NOMO-1 treated with dmso at 0.1 percent for 144 hours (cell line): ENCODE measurements around the gene YJU2.
"Not testable (repeated sequence)": the region's sequence is repeated elsewhere in the genome, so short reads cannot be mapped to it uniquely, and the experiment has no call there.

ENCODE experiments used
- DNase-seq: peaks from one replicate; lab custom pipeline; 2025; ENCODE audit not compliant: unreplicated experiment; lab: John Stamatoyannopoulos, UW

The YJU2 gene

DNA sequence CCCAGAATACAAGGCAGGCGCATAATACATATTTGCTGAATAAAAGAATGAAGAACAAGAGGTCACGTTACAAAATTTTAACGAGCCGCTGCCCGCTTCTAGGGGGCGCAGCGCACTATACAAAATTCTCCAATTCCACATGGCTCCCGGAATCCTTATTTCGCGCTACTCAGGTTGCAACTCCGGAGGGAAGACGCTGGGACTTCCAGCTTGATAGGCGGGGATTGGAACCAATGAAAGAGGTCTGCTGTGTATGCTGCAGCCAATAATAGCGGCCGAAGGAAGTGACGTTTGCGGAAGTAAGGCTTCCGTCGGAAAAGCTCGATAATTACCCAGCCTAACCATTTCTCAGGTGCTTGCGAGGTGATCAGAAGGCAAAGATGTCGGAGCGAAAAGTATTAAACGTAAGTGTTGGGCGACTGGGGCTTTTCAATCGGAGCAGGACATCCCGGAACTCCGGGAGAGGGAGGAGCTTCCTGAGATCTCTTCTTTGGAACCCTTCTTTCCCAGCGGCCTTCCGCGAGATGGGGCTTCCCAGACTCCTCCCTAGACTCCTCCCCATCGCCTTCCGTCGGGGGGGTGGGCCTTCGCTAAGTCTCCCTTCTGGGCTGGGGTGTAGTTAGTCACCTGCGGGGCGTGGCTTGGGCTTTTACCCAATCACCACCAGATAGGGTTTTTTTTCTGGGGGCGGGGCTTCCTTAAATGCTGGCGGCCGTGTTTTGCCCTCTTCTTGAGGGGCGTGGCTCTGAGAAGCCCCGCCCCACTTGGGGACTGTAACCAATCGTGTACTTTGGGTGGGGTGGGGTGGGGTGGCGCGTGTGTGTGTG, at the start of gene YJU2:
Gene YJU2 (plus strand): TSS at position 314 of the 827 bp plus-strand sequence. CDS start 67 bp downstream, at position 381.
- DNase-seq, result peak; percentile 99

DNA sequence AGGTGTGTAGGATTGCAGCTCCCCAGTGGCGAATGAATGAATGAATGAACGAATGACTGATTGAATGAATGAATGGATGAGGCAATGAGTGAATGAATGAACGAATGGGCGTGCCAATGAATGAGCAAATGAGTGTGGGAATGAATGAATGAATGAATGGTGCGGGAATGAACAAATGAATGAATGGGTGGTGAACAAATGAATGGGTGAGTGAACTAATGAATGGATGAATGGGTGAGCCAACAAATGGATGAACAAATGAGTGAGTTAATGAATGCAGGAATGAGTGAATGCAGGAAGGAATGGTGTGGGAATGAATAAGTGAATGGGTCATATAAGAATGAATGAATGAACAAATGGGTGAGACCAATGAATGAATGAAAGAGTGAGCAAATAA, 49.7 kb upstream of the YJU2 start:
- DNase-seq, result no peak

DNA sequence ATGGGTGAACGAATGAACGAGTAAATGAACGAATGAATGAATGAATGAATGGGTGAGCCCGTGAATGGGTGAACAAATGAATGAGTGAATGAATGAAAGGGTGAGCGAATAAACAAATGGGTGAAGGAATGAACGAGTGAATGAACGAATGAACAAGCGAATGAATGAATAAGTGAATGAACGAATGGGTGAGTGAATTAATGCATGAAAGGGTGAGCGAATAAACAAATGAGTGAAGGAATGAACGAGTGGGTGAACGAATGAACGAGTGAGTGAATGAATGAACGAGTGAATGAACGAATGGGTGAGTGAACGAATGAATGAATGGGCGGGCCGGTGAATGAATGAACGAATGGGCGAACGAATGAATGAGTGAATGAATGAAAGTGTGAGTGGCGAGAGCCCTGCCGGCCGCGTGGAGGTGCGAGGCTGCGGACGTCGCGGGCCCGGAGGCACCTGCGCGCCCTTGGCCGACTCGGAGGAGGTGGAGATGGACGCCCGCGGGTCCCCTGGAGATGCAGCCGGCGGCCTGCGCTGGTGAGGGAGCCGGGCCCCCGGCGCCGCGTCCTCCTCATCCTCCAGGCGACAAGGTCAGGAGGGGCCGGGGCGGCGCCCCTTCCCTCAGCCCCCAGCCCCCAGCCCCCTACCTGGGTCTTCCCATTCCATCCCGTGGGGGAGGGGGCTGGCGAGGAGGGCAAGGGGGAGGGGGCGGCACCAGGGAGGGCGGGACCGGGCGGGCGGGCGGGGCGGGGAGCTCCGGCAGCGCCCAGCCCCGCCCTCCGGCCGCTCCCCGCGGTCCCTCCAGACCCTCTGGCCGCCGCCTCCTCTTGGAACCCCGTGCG, 49.0 kb upstream of the YJU2 start:
- no peak for DNase-seq

- DNase-seq, result no peak
Observed at GRCh38 chr19:4198467-4199126, 48.3 kb upstream of the YJU2 start.

GRCh38 chr19:4199699-4200293, 47.1 kb upstream of the YJU2 start:
- DNase-seq, result no peak

DNA sequence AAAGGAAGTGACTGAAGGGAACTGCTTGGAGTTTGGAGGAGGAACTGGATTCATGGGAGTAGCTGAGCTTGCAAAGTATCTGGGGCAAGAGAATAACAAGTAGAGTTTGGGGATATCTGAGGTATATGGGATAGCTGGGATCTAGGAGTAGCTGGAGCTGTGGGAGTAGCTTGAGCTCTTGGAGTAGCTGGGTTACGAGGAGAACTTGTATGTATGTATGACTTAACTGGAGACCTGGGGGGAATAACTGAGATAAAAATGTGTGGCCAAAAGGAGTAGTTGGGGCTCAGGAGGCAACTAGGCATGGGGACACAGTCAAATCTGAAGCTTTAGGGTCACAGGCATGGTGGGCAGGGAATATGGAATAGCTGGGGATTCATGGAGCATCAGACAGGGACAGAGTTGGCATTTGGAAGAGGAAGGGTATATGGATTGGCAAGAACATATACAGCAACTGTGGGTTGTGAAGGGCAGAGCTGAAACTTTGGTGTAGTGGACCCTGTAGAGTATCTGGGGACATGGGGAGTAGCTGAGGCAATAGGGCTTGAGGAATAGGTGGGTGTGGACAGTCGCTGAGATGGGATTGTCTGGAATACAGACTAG, 45.8 kb upstream of the YJU2 start:
- no peak for DNase-seq

GRCh38 chr19:4201798-4202197, 45.1 kb upstream of the YJU2 start:
- no peak for DNase-seq

GRCh38 chr19:4206818-4207484, 39.9 kb upstream of the YJU2 start:
- no peak for DNase-seq

GRCh38 chr19:4208385-4209094, 38.3 kb upstream of the YJU2 start:
- DNase-seq, result no peak

DNA sequence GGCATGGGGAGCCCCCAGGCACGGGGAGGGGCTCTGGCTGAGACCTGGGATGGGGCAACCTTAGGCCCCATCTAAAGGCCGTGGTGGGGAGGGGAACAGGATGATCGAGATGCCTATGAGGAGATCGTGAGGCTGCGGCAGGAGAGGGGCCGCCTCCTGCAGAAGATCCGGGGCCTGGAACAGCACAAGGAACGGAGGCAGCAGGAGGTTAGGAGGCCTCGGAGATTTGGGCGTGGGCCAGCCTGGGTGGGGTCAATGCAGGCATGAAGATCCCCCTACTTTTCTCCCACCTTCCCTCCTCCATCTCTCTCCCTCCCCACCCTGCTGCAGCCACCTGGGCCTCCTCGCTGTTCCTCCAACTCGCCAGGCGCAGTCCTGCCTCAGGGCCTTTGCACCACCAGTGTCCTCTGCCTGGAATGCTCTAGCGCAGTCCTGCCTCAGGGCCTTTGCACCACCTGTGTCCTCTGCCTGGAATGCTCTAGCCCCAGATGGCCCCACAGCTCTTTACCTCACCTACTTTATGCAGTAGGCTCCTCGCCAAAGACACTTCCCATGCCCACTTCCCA, 36.6 kb upstream of the YJU2 start:
- DNase-seq, result no peak

DNA sequence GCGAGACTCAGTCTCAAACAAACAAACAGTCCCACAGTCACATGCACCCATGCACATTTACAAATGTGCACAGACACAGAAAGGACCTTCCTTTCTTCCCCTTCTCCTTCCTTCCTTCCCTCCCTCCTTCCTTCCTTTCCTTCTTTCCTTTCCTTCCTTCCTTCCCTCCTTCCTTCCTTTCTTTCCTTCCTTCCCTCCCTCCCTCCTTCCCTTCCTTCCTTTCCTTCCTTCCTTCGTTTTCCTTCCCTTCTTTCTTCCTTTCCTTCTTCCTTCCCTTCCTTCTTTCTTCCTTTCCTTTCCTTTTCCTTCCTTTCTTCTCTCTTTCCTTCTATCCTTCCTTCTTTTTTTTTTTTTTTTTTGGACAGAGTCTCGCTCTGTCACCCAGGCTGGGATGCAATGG, 33.8 kb upstream of the YJU2 start:
- no peak for DNase-seq

DNA sequence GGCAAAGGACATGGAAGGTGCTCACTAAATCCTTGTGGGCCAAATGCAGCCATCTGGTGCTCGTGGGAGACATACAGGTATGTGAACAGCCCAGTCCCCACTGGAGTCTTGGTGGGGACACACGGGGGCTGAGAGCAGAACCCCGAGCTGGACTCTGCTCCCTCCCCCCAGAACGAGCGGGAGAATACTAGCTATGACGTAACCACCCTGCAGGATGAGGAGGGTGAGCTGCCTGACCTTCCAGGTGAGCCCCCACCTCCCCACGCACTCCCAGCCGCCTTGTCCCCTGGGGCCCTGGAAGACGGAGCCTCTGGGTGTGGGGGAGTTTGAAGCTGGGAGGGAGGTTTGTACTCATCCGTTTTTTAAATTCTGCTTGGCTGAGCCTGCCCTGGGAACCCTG, 31.1 kb upstream of the YJU2 start:
- no peak for DNase-seq

DNA sequence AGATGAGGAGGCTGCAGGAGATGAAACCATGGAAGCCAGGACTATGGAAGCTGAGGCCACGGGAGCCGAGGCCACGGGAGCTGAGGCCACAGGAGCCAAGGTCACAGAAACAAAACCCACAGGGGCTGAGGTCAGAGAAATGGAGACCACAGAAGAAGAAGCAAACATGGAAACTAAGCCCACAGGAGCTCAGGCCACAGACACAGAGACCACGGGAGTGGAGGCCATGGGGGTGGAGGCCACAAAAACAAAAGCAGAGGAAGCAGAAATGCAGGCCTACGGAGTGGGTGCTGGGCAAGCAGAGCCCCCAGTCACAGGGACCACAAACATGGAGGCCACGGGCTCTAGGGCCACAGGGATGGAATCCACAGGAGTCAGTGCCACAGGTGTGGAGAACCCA, 30.0 kb upstream of the YJU2 start:
- no peak for DNase-seq

DNA sequence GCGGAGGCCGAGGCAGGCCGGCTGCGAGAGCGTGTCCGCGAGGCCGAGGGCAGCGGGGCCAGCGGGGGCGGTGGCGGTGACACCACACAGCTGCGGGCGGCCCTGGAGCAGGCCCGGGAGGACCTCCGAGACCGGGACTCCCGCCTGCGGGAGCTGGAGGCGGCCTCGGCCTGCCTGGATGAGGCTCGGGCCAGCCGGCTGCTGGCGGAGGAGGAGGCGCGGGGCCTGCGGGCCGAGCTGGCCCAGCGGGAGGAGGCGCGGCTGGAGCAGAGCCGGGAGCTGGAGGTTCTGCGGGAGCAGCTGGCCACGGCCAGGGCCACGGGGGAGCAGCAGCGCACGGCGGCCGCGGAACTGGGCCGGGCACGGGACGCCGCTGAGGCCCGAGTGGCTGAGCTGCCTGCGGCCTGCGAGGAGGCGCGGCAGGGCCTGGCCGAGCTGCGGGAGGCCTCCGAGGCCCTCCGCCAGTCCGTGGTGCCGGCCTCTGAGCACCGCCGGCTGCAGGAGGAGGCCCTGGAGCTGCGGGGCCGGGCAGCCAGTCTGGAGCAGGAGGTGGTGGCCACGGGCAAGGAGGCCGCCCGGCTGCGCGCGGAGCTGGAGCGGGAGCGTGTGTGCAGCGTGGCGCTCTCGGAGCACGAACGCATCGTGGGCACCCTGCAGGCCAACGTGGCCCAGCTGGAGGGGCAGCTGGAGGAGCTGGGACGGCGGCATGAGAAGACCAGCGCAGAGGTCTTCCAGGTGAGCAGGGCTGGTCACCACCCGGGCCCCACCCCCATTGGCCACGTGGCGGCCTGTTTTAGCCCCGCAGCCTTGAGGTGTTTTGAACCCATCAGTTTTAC, 29.2 kb upstream of the YJU2 start:
- no peak for DNase-seq

DNA sequence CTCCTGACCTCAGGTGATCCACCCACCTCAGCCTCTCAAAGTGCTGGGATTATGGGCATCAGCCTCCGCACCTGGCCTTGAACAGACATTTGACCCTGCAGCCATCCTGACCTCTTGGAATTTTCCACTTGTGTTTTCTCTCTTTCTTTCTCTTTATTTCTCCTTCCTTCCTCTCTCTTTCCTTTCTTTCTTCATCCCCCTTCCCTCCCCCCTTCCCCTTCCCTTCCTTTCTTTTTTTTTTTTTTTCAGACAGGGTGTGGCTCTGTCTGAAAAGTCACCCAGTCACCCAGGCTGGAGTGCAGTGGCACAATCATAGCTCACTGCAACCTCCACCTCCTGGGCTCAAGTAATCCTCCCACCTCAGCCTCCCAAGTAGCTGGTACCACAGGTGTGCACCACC, 28.4 kb upstream of the YJU2 start:
- DNase-seq, result not testable (repeated sequence)

DNA sequence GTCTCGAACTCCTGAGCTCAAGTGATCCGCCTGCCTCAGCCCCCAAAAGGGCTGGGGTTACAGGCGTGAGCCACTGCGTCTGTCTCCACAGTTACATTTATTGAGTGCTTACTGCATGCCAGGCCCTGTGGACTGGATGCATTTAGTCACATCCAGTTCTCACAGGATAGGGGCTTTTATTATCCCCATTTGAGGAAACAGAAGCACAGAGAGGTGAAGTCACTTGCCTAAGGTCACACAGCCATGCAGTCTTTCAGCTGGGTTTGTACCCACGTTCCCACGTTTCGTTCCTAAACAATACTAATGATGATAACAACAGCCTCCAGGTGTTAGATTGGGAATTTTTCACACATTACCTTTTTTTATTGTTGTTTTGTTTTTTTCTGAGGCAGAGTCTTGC, 26.7 kb upstream of the YJU2 start:
- DNase-seq, result no peak

- DNase-seq, result no peak
Observed at GRCh38 chr19:4224470-4224869, 22.4 kb upstream of the YJU2 start.

GRCh38 chr19:4225885-4226284, 21.0 kb upstream of the YJU2 start:
- DNase-seq, result no peak

GRCh38 chr19:4227771-4228170, 19.1 kb upstream of the YJU2 start:
- DNase-seq, result no peak
